ENCODE results near the gene GPR142. TPM values are rescaled to one million over a fixed set of nuclear protein-coding genes. Genes with fewer than 3 reads are reported as not detected.

The GPR142 gene
- total and polyA plus RNA-seq, 4 donors: 0.05 to 0.08 TPM; not detected in 2

DNA sequence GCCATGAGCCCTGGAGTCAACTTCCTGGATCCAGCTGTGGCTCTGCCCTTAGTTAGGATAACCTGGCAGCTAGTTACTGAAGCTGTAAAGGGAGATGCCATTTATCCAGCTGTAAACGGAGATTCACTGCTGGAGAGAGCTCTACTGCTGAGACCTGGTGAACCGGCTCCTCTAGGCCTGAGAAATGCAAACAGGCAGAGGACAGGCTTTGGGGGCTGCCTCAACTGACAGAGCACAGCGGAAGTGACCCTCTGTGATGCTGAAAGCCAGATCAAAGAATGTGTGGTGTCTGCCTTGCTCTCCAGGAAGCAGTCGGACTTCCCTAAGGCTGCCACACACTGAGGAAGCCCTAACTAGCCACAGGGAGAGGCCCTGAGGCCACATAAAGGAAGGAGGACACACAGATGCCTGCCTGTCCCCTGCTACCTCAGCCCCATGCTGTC is 42.7 kb downstream of the GPR142 start (continued):
- TF ChIP-seq, protein P1, sequence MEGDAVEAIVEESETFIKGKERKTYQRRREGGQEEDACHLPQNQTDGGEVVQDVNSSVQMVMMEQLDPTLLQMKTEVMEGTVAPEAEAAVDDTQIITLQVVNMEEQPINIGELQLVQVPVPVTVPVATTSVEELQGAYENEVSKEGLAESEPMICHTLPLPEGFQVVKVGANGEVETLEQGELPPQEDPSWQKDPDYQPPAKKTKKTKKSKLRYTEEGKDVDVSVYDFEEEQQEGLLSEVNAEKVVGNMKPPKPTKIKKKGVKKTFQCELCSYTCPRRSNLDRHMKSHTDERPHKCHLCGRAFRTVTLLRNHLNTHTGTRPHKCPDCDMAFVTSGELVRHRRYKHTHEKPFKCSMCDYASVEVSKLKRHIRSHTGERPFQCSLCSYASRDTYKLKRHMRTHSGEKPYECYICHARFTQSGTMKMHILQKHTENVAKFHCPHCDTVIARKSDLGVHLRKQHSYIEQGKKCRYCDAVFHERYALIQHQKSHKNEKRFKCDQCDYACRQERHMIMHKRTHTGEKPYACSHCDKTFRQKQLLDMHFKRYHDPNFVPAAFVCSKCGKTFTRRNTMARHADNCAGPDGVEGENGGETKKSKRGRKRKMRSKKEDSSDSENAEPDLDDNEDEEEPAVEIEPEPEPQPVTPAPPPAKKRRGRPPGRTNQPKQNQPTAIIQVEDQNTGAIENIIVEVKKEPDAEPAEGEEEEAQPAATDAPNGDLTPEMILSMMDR (IDR thresholded peaks at IDR 0.05; ENCODE audit: low read depth, low read length, missing input control): no peak
- TF ChIP-seq RAD21 (IDR thresholded peaks at IDR 0.05) (no peak), EGR1 (IDR thresholded peaks at IDR 0.05; ENCODE audit: low read depth in 2 of 2) (no peak)

DNA sequence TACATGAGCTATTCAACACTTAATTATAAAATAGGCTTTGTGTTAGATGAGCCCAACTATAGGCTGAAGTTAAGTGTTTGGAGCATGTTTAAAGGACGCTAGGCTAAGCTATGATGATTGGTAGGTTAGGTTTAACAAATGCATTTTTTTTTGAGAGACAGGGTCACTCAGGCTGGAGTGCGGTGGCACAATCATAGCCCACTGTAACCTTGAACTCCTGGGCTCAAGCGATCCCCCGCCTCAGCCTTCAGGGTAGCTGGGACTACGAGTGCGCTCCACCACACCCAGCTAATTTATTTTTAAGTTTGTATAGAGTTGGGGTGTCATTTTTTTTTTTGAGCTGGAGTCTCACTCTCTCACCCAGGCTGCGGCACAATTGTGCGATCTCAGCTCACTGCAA is 45.3 kb downstream of the GPR142 start:
- Histone ChIP-seq H3K9ac (ENCODE audit: low read depth in 1 of 2, low read length in 2 of 2) (no peak overlapping the region), H3K27me3 (ENCODE audit: control insufficient read depth in 4 of 4, insufficient read depth in 4 of 4, low read length in 3 of 4) (no peaks in the 10 kb centered on the region), H3K27ac (ENCODE audit: low read depth in 1 of 2, low read length in 2 of 2) (no peak overlapping the region), H3K36me3 (ENCODE audit: control insufficient read depth in 4 of 4, insufficient read depth in 3 of 4, low read depth in 1 of 4, low read length in 3 of 4) (no peaks in the 10 kb centered on the region), H3K9me3 (ENCODE audit: control insufficient read depth in 4 of 4, low read length in 3 of 4) (no peaks in the 10 kb centered on the region), H3K4me1 (ENCODE audit: control insufficient read depth in 4 of 4, insufficient read depth in 4 of 4, low read length in 3 of 4) (peaks cover 0 to 3% (median 2%) of the 10 kb centered on the region in 4 donors), H3K4me3 (ENCODE audit: low read depth in 1 of 3, low read length in 3 of 3) (no peak overlapping the region)
- TF ChIP-seq FOXA2 (IDR thresholded peaks at IDR 0.05) (no peak), FOXA1 (IDR thresholded peaks at IDR 0.05) (no peak), TAF1 (conservative IDR thresholded peaks at IDR 0.05) (no peak)
- TF ChIP-seq, protein P2, sequence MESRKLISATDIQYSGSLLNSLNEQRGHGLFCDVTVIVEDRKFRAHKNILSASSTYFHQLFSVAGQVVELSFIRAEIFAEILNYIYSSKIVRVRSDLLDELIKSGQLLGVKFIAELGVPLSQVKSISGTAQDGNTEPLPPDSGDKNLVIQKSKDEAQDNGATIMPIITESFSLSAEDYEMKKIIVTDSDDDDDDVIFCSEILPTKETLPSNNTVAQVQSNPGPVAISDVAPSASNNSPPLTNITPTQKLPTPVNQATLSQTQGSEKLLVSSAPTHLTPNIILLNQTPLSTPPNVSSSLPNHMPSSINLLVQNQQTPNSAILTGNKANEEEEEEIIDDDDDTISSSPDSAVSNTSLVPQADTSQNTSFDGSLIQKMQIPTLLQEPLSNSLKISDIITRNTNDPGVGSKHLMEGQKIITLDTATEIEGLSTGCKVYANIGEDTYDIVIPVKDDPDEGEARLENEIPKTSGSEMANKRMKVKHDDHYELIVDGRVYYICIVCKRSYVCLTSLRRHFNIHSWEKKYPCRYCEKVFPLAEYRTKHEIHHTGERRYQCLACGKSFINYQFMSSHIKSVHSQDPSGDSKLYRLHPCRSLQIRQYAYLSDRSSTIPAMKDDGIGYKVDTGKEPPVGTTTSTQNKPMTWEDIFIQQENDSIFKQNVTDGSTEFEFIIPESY (IDR thresholded peaks at IDR 0.05): no peak
- 98% methylated on average over 8 of the region's 8 CpGs for WGBS
- no peak for DNase-seq (ENCODE audit: low spot score)

DNA sequence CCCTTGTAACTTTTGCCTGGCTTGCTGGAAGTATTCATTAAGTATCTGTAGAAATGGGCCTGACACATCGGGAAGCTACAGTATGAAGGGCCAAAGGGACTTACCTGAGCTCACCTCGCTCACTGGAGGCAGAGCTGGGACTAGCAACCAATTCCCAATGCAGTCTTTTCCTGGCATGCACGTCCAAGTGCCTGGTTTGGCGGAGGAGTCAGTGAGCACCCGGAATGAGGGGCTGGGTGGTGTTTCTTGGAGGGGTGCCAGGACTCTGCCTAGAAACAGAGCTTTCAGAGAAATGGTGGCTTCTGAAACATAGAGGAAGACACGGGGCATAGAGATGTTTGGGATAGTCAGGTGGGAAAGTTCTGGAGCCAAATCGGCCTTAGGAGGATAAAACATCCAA is 46.2 kb downstream of the GPR142 start:
- Histone ChIP-seq H3K9ac (ENCODE audit: low read depth in 1 of 2, low read length in 2 of 2) (no peak overlapping the region), H3K4me3 (ENCODE audit: low read depth in 1 of 3, low read length in 3 of 3) (no peak overlapping the region), H3K4me1 (ENCODE audit: control insufficient read depth in 4 of 4, insufficient read depth in 4 of 4, low read length in 3 of 4) (peaks cover 0 to 3% (median 1%) of the 10 kb centered on the region in 4 donors), H3K27ac (ENCODE audit: low read depth in 1 of 2, low read length in 2 of 2) (no peak overlapping the region), H3K27me3 (ENCODE audit: control insufficient read depth in 4 of 4, insufficient read depth in 4 of 4, low read length in 3 of 4) (no peaks in the 10 kb centered on the region), H3K9me3 (ENCODE audit: control insufficient read depth in 4 of 4, low read length in 3 of 4) (no peaks in the 10 kb centered on the region), H3K36me3 (ENCODE audit: control insufficient read depth in 4 of 4, insufficient read depth in 3 of 4, low read depth in 1 of 4, low read length in 3 of 4) (no peaks in the 10 kb centered on the region)
- 89% methylated on average over 7 of the region's 7 CpGs for WGBS
- DNase-seq (ENCODE audit: low spot score): no peak
- no peak for TF ChIP-seq RAD21 (IDR thresholded peaks at IDR 0.05)

DNA sequence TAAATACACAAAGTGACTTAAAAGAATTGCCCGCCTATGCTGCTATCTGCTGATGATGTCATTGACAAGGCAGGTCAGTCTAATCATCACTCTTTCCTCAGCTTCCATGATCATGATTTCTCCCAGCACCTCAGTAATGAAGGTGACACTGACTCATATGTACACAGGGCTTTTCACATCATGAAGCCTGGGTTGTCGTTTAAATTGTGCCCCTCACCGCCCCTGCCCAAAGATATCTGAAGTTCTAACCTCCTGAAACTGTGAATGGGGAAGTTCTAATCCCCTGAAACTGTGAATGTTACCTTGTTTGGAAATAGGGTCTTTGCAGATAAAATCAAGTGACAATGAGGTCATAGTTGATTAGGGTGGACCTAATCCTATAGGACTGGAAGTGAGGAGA is 47.2 kb downstream of the GPR142 start:
- 83% methylated on average over 3 of the region's 3 CpGs for WGBS
- TF ChIP-seq YY1 (IDR thresholded peaks at IDR 0.05): no peak
- TF ChIP-seq, protein P1 (IDR thresholded peaks at IDR 0.05; ENCODE audit: low read depth, low read length, missing input control): no peak
- TF ChIP-seq NR2F2 (IDR thresholded peaks at IDR 0.05): no peak
- TF ChIP-seq FOXA1 (IDR thresholded peaks at IDR 0.05): no peak
- TF ChIP-seq, protein P3, sequence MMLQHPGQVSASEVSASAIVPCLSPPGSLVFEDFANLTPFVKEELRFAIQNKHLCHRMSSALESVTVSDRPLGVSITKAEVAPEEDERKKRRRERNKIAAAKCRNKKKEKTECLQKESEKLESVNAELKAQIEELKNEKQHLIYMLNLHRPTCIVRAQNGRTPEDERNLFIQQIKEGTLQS (IDR thresholded peaks at IDR 0.05): no peak
- TF ChIP-seq FOXA2 (IDR thresholded peaks at IDR 0.05): no peak
- TF ChIP-seq, protein P4, sequence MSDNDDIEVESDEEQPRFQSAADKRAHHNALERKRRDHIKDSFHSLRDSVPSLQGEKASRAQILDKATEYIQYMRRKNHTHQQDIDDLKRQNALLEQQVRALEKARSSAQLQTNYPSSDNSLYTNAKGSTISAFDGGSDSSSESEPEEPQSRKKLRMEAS (IDR thresholded peaks at IDR 0.05): no peak
- no peak for TF ChIP-seq RXRA (IDR thresholded peaks at IDR 0.05)
- no peak for TF ChIP-seq JUND (IDR thresholded peaks at IDR 0.05)
- TF ChIP-seq, protein P5, sequence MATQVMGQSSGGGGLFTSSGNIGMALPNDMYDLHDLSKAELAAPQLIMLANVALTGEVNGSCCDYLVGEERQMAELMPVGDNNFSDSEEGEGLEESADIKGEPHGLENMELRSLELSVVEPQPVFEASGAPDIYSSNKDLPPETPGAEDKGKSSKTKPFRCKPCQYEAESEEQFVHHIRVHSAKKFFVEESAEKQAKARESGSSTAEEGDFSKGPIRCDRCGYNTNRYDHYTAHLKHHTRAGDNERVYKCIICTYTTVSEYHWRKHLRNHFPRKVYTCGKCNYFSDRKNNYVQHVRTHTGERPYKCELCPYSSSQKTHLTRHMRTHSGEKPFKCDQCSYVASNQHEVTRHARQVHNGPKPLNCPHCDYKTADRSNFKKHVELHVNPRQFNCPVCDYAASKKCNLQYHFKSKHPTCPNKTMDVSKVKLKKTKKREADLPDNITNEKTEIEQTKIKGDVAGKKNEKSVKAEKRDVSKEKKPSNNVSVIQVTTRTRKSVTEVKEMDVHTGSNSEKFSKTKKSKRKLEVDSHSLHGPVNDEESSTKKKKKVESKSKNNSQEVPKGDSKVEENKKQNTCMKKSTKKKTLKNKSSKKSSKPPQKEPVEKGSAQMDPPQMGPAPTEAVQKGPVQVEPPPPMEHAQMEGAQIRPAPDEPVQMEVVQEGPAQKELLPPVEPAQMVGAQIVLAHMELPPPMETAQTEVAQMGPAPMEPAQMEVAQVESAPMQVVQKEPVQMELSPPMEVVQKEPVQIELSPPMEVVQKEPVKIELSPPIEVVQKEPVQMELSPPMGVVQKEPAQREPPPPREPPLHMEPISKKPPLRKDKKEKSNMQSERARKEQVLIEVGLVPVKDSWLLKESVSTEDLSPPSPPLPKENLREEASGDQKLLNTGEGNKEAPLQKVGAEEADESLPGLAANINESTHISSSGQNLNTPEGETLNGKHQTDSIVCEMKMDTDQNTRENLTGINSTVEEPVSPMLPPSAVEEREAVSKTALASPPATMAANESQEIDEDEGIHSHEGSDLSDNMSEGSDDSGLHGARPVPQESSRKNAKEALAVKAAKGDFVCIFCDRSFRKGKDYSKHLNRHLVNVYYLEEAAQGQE (IDR thresholded peaks at IDR 0.05): no peak
- no peak for DNase-seq (ENCODE audit: low spot score)
- Histone ChIP-seq H3K9me3 (ENCODE audit: control insufficient read depth in 4 of 4, low read length in 3 of 4) (no peaks in the 10 kb centered on the region), H3K27me3 (ENCODE audit: control insufficient read depth in 4 of 4, insufficient read depth in 4 of 4, low read length in 3 of 4) (no peaks in the 10 kb centered on the region), H3K4me3 (ENCODE audit: low read depth in 1 of 3, low read length in 3 of 3) (no peak overlapping the region), H3K9ac (ENCODE audit: low read depth in 1 of 2, low read length in 2 of 2) (no peak overlapping the region), H3K4me1 (ENCODE audit: control insufficient read depth in 4 of 4, insufficient read depth in 4 of 4, low read length in 3 of 4) (peaks cover 0 to 3% (median 1%) of the 10 kb centered on the region in 4 donors), H3K36me3 (ENCODE audit: control insufficient read depth in 4 of 4, insufficient read depth in 3 of 4, low read depth in 1 of 4, low read length in 3 of 4) (no peaks in the 10 kb centered on the region), H3K27ac (ENCODE audit: low read depth in 1 of 2, low read length in 2 of 2) (no peak overlapping the region)

All from liver (tissue), 9 donors.